ENCODE measurements around the gene SYDE2.
"Not testable (repeated sequence)": the region's sequence is repeated elsewhere in the genome, so short reads cannot be mapped to it uniquely, and the experiment has no call there.

The SYDE2 gene, protein sequence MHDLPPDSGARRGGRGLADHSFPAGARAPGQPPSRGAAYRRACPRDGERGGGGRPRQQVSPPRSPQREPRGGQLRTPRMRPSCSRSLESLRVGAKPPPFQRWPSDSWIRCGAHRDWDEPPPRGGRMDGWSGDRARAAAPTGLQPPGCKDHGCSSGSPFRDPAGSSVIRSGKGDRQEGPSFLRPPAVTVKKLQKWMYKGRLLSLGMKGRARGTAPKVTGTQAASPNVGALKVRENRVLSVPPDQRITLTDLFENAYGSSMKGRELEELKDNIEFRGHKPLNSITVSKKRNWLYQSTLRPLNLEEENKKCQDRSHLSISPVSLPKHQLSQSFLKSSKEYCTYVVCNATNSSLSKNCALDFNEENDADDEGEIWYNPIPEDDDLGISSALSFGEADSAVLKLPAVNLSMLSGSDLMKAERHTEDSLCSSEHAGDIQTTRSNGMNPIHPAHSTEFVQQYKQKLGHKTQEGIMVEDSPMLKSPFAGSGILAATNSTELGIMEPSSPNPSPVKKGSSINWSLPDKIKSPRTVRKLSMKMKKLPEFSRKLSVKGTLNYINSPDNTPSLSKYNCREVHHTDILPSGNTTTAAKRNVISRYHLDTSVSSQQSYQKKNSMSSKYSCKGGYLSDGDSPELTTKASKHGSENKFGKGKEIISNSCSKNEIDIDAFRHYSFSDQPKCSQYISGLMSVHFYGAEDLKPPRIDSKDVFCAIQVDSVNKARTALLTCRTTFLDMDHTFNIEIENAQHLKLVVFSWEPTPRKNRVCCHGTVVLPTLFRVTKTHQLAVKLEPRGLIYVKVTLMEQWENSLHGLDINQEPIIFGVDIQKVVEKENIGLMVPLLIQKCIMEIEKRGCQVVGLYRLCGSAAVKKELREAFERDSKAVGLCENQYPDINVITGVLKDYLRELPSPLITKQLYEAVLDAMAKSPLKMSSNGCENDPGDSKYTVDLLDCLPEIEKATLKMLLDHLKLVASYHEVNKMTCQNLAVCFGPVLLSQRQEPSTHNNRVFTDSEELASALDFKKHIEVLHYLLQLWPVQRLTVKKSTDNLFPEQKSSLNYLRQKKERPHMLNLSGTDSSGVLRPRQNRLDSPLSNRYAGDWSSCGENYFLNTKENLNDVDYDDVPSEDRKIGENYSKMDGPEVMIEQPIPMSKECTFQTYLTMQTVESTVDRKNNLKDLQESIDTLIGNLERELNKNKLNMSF

DNA sequence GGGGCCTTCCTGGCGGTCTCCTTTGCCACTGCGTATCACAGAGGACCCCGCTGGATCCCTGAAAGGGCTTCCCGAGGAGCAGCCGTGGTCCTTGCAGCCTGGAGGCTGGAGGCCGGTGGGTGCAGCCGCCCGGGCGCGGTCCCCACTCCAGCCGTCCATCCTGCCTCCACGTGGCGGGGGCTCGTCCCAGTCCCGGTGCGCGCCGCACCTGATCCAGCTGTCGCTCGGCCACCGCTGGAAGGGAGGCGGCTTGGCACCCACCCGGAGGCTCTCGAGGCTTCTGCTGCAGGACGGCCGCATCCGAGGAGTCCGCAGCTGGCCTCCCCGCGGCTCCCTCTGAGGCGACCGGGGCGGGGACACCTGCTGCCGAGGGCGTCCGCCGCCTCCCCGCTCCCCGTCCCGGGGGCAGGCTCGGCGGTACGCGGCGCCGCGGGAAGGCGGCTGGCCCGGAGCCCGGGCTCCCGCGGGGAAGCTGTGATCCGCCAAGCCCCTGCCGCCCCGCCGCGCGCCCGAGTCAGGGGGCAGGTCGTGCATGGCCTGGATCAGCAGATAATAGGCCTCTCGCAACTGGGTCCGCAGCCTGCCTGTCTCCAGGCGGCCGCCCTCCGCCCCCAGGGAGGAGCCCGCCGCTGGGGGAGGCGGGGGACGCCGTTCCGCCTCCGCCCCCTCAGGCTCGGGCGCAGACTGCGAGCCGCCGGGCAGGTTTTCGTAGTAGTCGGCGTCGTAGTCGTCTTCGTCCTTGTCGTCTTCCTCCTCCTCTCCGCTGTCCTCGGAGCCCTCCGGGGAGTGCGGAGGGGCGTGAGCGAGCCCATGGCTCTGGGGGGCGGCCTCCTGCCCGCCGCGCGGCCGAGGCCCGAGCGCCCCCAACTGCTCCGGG is at the start of gene SYDE2:
Gene SYDE2, minus strand, starts transcription at position 554 of the 877 bp plus-strand sequence. Its CDS starts 20 bp downstream, at position 534.
- DNase-seq, result peak; percentile 67

- DNase-seq, result not testable (repeated sequence)
Observed at GRCh38 chr1:85249042-85249441, 48.2 kb upstream of the SYDE2 start.

GRCh38 chr1:85245891-85246290 is 45.1 kb upstream of the SYDE2 start:
- DNase-seq, result no peak

DNA sequence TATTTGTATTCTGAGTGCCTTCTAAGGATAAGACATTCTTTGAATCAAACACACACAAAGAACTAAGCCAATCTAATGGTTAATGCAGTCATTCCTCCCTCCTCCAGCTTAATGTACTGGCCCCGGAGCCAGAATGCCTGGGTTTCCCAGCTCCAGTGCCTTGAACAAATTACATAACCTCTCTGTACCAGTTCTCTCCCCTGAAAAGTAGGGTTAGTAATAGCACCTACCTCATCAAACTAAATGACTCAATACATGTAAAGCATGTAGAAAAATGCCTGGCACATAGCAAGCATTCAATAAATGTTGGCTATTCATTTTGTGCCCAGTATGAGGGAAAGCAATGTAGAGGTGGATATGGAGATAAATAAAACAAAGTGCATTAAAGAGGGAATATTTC is 44.6 kb upstream of the SYDE2 start:
- DNase-seq, result no peak

DNA sequence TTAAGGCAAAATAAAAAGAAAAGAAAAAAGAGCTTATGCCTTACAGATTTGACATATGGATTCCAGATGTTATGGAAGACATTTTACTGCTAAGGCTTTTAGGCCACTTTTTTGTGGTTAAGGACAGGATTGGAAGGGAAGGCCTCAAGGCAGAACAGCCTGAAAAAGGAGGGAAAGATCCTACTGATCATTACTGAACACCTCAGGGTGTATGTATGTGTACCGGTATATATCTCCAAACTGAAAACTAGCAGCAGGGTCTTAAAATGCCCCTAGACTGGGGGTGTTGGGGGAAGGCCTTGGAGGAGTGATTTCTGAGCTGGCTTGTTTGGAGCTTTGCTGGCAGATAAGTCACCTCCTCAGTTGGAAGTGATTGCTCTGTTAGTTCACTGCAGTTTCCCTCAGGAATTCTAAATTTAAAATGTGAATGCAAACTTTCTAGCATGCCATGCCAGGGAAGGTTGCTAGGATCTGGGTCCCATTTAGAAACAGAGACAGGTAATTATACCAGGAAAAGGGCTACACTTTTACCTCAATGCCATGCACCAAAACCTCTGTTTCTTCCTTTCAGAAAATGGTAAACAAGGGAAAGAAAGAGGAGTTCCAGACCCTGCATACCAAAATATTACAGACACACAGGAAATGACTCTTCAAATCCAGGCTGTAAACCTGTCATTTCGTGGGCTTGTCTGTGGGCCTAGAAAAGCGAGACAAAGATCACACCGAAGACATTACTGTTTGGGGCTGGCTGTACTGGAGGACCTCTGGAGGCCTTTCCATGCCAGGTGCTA is 43.6 kb upstream of the SYDE2 start:
- DNase-seq, result no peak

DNA sequence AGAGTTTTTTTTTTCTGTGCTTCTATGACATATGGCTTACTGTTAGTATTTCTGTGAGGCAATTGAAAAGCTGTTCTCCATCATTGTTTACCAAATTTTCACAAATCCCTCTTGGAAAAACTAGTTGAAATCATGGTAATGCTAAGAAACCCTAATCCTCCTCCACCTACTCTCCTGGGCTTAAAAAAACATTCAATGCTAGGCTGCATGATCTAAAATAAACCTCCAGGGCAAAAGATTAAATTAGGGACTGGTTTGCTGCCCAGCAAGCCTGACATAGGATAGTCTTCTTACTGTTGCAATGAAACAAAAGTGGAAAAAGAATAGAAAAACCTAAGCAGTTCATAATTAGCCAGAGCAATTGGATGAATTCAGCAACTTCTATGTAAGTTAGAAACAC is 42.6 kb upstream of the SYDE2 start:
- no peak for DNase-seq

DNA sequence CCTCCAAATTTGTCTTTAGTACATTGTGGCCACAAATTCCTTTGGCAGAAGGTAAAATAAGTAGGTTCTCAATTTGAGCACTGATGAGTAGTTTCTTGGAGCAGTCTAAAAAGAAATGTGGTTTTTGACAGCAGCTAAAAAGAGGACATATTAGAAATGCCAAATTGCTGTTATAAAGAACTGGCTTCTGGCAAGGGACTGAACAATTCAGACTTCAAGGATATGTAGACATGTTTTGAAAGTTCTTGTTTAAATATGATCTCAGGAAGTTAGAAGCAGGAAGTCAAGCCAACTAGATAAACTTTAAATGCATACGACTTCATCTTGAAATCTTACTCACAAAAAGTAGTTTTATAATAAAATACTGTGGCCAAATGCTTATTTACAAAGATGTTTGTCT is 39.8 kb upstream of the SYDE2 start:
- DNase-seq, result no peak

GRCh38 chr1:85240174-85240601 is 39.4 kb upstream of the SYDE2 start:
- peak; percentile 7 for DNase-seq

- no peak for DNase-seq
Observed at GRCh38 chr1:85237613-85238012, 36.8 kb upstream of the SYDE2 start.

DNA sequence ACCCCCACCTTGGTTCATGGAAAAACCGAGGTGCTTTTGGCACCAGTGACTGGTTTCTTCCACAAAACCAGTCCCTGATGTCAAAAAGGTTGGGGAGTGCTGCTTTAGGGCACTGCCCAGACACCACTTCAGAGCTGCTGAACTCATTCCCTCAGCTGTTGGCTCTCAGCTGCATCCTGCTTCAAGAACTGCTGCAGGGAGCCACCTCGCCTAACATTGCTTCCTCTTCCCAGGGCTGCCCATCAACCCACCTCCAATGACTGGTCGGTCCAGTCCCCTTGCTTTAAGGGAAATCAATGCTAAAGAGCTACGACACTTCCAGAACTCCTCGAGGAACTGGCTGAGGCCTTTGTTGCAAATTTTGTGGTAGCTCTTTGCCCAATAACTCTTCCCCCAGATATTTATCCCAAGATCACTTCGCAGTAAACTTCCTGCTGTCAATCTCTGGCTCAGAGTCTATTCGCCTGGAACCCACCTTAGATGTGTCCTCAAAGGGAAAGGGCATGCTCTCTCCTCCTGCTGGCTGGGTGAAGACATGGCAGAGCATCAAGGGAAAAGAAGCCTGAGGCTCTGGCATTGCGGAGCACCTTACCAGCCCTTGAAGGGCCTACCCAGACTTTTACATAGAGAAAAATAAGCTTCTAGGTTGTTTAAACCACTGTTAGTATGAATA is 29.6 kb upstream of the SYDE2 start:
- DNase-seq, result no peak

- DNase-seq, result peak; percentile 0
Observed at GRCh38 chr1:85229574-85230097, 28.8 kb upstream of the SYDE2 start.

GRCh38 chr1:85228972-85229371 is 28.2 kb upstream of the SYDE2 start:
- DNase-seq, result no peak

DNA sequence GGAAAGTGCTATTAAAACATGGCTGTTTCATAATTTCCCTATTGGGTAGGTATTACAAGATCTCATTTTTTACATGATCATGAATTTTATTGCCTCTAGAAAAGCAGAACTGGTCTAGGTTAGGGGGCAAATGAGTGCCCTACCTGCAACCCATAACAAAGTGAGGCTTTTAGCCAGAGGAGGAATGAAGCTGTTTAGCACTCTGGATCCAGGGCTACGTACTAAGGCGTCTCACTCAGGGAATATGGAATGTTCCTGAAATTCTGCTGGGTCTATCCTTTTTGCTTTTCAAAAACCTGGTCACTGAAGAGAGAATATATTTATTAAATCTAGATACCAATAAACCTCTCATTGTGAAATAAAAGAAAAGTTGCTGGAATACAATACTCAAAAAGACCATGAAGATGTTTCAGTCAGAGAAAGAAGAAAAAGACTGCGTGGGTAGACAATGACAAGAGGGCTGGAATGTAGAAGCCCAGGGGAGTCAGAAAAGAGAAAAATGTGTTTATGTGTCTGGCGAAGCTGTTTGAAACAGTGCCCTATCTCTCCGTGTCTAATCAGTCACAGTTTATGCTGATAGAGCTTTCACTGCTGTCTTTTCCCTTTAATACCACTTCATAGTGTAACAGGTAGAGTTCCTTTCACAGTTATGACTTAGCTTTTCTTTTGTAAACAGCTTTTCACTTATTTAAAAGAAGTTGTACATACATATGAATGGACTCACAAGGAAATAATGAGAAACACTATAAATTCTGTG is 25.0 kb upstream of the SYDE2 start:
- DNase-seq, result no peak

GRCh38 chr1:85224734-85225623 is 24.2 kb upstream of the SYDE2 start:
- peak; percentile 81 for DNase-seq

- no peak for DNase-seq
Observed at GRCh38 chr1:85224295-85224694, 23.5 kb upstream of the SYDE2 start.

- DNase-seq, result no peak
Observed at GRCh38 chr1:85223334-85223733, 22.5 kb upstream of the SYDE2 start.

- DNase-seq, result no peak
Observed at GRCh38 chr1:85220756-85221201, 20.0 kb upstream of the SYDE2 start.

GRCh38 chr1:85219853-85220610 is 19.2 kb upstream of the SYDE2 start:
- DNase-seq, result no peak

Measured in NCI-H1092 treated with DMSO at 0.1 percent for 48 hours (cell line).